ENCODE data around the gene FRRS1. TPM values are rescaled to one million over a fixed set of nuclear protein-coding genes. Genes with fewer than 3 reads are reported as not detected.

FRRS1 gene
- total RNA-seq, 1 donor from 2014 or later, result 4.3 TPM

DNA sequence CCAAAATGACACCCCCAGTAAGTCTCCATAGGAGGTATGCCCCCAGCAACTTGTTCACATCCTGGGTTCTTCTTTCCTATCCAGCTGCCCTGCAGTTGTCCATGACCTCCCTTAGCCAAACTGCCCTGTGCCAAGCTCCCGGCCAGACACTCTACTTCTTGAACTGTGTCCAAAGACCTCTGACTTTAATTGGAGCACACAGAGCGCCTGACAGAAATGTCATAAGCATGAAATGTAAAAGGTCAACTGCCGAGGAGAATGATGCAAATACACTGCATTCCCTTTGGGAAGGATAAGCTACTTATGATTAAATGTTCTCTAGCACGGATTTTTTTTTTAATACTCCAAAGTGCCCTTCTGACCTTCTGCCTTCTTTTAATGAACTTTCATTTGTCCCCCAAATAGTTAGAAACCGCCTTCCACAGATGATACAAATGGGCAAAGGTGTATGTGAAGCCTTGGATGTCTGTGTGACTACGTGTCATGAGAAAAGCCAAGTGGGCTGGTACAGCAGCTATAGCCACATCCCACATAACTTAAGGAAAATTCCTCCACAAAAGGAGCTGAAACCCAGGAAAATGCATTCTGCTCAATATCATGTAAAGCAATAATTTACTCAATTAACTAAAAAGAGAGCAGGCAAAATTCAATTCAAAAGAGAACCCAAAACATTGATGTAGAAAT, 93.8 kb downstream of the FRRS1 start:
- H3K9me3 Mint-ChIP-seq (ENCODE audit: unreplicated experiment), result no peaks in the 10 kb centered on the region
- H3K27me3 Mint-ChIP-seq (ENCODE audit: unreplicated experiment), result no peaks in the 10 kb centered on the region
- DNase-seq (ENCODE audit: extremely low spot score, unreplicated experiment), result no peak
- no peaks in the 10 kb centered on the region for H3K36me3 Mint-ChIP-seq (ENCODE audit: unreplicated experiment)
- H3K27ac Mint-ChIP-seq (ENCODE audit: unreplicated experiment), result peak overlapping the region; percentile 76
- H3K4me3 Mint-ChIP-seq (ENCODE audit: unreplicated experiment), result no peak overlapping the region
- TF ChIP-seq, protein P1, sequence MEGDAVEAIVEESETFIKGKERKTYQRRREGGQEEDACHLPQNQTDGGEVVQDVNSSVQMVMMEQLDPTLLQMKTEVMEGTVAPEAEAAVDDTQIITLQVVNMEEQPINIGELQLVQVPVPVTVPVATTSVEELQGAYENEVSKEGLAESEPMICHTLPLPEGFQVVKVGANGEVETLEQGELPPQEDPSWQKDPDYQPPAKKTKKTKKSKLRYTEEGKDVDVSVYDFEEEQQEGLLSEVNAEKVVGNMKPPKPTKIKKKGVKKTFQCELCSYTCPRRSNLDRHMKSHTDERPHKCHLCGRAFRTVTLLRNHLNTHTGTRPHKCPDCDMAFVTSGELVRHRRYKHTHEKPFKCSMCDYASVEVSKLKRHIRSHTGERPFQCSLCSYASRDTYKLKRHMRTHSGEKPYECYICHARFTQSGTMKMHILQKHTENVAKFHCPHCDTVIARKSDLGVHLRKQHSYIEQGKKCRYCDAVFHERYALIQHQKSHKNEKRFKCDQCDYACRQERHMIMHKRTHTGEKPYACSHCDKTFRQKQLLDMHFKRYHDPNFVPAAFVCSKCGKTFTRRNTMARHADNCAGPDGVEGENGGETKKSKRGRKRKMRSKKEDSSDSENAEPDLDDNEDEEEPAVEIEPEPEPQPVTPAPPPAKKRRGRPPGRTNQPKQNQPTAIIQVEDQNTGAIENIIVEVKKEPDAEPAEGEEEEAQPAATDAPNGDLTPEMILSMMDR (IDR thresholded peaks at IDR 0.05), result no peak
- H3K4me1 Mint-ChIP-seq (ENCODE audit: unreplicated experiment), result peaks cover 31% of the 10 kb centered on the region

DNA sequence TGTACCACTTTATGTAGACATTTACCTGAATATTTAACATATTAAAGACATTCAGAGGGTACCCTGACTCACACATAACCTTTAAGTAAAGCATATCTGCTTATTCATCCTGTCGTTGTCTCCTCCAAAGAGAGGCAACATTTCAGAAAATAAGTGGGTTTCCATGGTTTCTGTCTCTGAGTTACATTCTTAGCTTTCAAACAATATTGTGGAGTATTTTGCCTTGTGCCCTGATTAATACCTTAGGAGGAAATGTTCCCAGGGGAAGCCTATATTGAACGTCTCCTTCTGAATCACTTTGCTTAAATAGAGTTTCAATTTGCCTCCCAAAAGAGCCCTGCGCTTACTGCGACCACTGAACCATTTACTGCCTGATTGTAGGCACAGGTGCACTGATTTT, 94.4 kb downstream of the FRRS1 start:
- Mint-ChIP-seq H3K4me1 (ENCODE audit: unreplicated experiment) (peaks cover 31% of the 10 kb centered on the region), H3K27me3 (ENCODE audit: unreplicated experiment) (no peaks in the 10 kb centered on the region), H3K27ac (ENCODE audit: unreplicated experiment) (peak overlapping the region; percentile 76), H3K9me3 (ENCODE audit: unreplicated experiment) (no peaks in the 10 kb centered on the region), H3K36me3 (ENCODE audit: unreplicated experiment) (no peaks in the 10 kb centered on the region), H3K4me3 (ENCODE audit: unreplicated experiment) (no peak overlapping the region)
- no peak for DNase-seq (ENCODE audit: extremely low spot score, unreplicated experiment)
- TF ChIP-seq, protein P1 (IDR thresholded peaks at IDR 0.05), result no peak

DNA sequence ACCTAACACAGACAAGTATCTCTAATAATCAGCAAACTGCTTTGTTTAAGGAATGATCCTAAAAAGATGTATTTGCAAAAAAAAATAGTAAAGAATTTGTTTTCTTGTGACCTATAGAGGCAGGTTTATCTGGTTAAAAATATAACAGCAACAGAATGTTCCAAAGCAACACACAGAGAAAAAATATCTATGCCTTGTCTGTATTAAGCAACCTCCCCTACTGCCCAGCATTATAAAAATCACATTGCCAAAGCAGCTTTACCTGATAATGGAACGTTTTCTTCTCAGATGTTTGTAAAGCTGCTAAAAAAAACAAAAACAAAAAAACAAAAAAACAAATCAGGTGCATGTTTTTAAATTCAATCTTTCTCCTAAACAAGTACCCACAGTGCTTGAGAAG, 95.9 kb downstream of the FRRS1 start:
- Mint-ChIP-seq H3K4me3 (ENCODE audit: unreplicated experiment) (no peak overlapping the region), H3K4me1 (ENCODE audit: unreplicated experiment) (peaks cover 31% of the 10 kb centered on the region), H3K9me3 (ENCODE audit: unreplicated experiment) (no peaks in the 10 kb centered on the region), H3K27ac (ENCODE audit: unreplicated experiment) (no peak overlapping the region), H3K36me3 (ENCODE audit: unreplicated experiment) (no peaks in the 10 kb centered on the region), H3K27me3 (ENCODE audit: unreplicated experiment) (no peaks in the 10 kb centered on the region)
- TF ChIP-seq, protein P1 (IDR thresholded peaks at IDR 0.05), result no peak
- DNase-seq (ENCODE audit: extremely low spot score, unreplicated experiment), result no peak

DNA sequence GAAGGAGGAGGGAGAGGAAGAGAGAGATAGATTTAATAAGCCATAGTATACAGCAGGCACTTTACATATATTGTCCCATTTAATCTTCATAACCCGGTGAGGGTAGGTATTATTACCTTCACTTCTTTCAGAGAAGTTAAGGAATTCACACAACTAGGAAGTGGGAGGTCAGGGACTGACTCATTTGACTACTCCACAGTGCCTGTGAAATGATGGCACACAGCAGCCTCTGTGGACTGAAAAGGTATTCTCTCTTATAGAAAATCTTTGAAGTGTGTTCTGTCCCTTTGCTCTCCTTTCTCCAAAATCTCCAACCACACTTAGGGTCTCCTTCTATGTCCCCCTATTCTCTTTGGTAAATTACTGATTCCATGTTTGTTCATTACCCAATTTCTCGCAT, 96.6 kb downstream of the FRRS1 start:
- H3K9me3 Mint-ChIP-seq (ENCODE audit: unreplicated experiment), result no peaks in the 10 kb centered on the region
- no peak for DNase-seq (ENCODE audit: extremely low spot score, unreplicated experiment)
- peaks cover 32% of the 10 kb centered on the region for H3K4me1 Mint-ChIP-seq (ENCODE audit: unreplicated experiment)
- H3K27me3 Mint-ChIP-seq (ENCODE audit: unreplicated experiment), result no peaks in the 10 kb centered on the region
- TF ChIP-seq, protein P1 (IDR thresholded peaks at IDR 0.05), result no peak
- no peak overlapping the region for H3K27ac Mint-ChIP-seq (ENCODE audit: unreplicated experiment)
- no peak overlapping the region for H3K4me3 Mint-ChIP-seq (ENCODE audit: unreplicated experiment)
- no peaks in the 10 kb centered on the region for H3K36me3 Mint-ChIP-seq (ENCODE audit: unreplicated experiment)

DNA sequence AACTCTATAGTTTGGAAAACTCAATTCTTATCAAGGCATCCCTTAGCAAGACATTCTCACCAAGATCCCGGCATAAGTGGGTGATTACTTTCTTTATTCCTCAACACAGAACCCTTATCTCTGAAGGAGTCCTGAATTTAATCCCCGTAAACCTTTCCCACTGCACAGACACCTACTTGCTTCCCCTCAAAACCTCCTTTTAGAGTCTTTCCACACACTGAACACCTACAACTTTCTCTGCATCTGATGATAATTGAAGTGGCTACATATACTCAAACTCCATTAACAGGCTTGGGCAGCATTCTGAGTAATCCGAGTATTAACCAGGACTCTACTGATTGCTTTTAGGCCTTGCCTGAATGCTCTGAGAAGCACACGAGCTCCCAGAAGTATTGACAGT, 97.1 kb downstream of the FRRS1 start:
- Mint-ChIP-seq H3K27ac (ENCODE audit: unreplicated experiment) (no peak overlapping the region), H3K9me3 (ENCODE audit: unreplicated experiment) (no peaks in the 10 kb centered on the region), H3K4me1 (ENCODE audit: unreplicated experiment) (peaks cover 32% of the 10 kb centered on the region), H3K27me3 (ENCODE audit: unreplicated experiment) (no peaks in the 10 kb centered on the region), H3K36me3 (ENCODE audit: unreplicated experiment) (no peaks in the 10 kb centered on the region), H3K4me3 (ENCODE audit: unreplicated experiment) (no peak overlapping the region)
- no peak for DNase-seq (ENCODE audit: extremely low spot score, unreplicated experiment)
- TF ChIP-seq, protein P1 (IDR thresholded peaks at IDR 0.05), result no peak
